Measurements from ENCODE around the gene NET1.

DNA sequence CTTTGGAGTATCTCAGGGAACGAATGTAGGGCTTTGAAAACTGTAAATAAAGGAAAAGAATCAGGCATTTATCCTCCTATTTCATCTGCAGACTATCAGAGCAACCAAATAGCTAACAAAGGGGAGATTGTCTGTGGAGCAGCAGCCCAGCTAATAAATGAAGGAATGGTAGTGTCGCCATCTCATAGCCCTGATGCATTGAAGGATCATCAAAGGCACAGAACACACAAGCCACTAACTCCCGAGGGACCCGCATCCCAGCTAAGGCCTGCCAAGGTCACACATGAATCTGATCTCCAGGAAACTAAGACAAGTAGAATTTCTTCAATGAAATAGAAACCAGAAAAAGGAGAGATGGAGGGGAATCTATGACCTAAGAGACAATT lies 48.8 kb downstream of the NET1 start:
- TF ChIP-seq, protein P1, sequence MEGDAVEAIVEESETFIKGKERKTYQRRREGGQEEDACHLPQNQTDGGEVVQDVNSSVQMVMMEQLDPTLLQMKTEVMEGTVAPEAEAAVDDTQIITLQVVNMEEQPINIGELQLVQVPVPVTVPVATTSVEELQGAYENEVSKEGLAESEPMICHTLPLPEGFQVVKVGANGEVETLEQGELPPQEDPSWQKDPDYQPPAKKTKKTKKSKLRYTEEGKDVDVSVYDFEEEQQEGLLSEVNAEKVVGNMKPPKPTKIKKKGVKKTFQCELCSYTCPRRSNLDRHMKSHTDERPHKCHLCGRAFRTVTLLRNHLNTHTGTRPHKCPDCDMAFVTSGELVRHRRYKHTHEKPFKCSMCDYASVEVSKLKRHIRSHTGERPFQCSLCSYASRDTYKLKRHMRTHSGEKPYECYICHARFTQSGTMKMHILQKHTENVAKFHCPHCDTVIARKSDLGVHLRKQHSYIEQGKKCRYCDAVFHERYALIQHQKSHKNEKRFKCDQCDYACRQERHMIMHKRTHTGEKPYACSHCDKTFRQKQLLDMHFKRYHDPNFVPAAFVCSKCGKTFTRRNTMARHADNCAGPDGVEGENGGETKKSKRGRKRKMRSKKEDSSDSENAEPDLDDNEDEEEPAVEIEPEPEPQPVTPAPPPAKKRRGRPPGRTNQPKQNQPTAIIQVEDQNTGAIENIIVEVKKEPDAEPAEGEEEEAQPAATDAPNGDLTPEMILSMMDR (IDR thresholded peaks at IDR 0.05; ENCODE audit: low read depth, low read length), result no peak
- TF ChIP-seq EZH2phosphoT487 (IDR thresholded peaks at IDR 0.05; ENCODE audit: low read depth), result no peak
